ENCODE measurements around the gene PRKAG2.

DNA sequence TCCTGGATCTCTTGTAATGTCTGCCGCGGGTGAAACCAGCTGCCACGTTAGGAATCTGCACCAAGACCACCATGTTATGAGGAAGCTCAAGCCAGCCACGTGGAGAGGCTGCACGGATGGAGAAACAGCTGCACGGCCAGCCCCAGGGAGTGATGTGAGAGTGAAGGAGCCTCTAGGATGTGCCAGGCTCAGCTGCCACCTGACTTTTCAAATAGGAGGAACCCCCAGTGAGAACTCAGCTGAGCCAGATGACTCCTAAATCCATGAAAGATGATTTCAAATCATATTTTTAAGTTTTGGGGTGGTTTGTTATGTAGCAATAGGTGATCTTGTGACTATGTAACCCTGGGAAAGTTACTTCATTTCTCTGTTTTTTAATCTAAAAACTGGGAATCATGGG, 71.7 kb downstream of the PRKAG2 start:
- TF ChIP-seq, protein P1, sequence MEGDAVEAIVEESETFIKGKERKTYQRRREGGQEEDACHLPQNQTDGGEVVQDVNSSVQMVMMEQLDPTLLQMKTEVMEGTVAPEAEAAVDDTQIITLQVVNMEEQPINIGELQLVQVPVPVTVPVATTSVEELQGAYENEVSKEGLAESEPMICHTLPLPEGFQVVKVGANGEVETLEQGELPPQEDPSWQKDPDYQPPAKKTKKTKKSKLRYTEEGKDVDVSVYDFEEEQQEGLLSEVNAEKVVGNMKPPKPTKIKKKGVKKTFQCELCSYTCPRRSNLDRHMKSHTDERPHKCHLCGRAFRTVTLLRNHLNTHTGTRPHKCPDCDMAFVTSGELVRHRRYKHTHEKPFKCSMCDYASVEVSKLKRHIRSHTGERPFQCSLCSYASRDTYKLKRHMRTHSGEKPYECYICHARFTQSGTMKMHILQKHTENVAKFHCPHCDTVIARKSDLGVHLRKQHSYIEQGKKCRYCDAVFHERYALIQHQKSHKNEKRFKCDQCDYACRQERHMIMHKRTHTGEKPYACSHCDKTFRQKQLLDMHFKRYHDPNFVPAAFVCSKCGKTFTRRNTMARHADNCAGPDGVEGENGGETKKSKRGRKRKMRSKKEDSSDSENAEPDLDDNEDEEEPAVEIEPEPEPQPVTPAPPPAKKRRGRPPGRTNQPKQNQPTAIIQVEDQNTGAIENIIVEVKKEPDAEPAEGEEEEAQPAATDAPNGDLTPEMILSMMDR (IDR thresholded peaks at IDR 0.05; ENCODE audit: low read depth, low read length, poor library complexity, severe bottlenecking): no peak
- TF ChIP-seq EZH2phosphoT487 (IDR thresholded peaks at IDR 0.05; ENCODE audit: borderline replicate concordance, low read length): no peak

Data from DOHH2 (cell line).